HL-60 (cell line): Measurements from ENCODE around the gene NRXN3.

ENCODE experiments used
- CTCF ChIP-seq: IDR thresholded peaks from one replicate; pipeline ENCODE4 v1.5.1; 2011; ENCODE audit warnings: low read length, control low read depth, inconsistent platforms; ENCODE audit not compliant: insufficient read depth
- GABPA ChIP-seq: IDR thresholded peaks from 2 replicates; pipeline ENCODE4 v1.6.1; 2012; ENCODE audit warnings: low read depth
- POLR2AphosphoS5 ChIP-seq: IDR thresholded peaks from 2 replicates; pipeline ENCODE4 v1.6.1; 2012; ENCODE audit warnings: low read depth
- REST ChIP-seq: IDR thresholded peaks from 2 replicates; pipeline ENCODE4 v1.6.1; 2012; ENCODE audit warnings: low read depth; ENCODE audit not compliant: insufficient replicate concordance
- SPI1 ChIP-seq: IDR thresholded peaks from 2 replicates; pipeline ENCODE4 v1.6.1; 2012; ENCODE audit warnings: low read depth, mild to moderate bottlenecking, borderline replicate concordance

- no peak for TF ChIP-seq POLR2AphosphoS5
- no peak for TF ChIP-seq CTCF
- no peak for TF ChIP-seq REST
- TF ChIP-seq GABPA: no peak
- no peak for TF ChIP-seq SPI1
These were observed 1212.9 kb downstream of the NRXN3 start for GRCh38 chr14:79383031-79383430.
